HUES64 (cell line): Measurements from ENCODE around the gene SLC25A11.
"Not testable (repeated sequence)": the region's sequence is repeated elsewhere in the genome, so short reads cannot be mapped to it uniquely, and the experiment has no call there.

Source experiments
- H3K27ac ChIP-seq: 2 replicates; pipeline ENCODE4 v1.7.0; 2013; ENCODE audit warnings: low read depth, low read length, inconsistent platforms
- H3K27me3 ChIP-seq: 2 replicates; pipeline ENCODE4 v1.6.1; 2013; ENCODE audit warnings: mild to moderate bottlenecking, low read length; ENCODE audit not compliant: insufficient read depth
- H3K36me3 ChIP-seq: 2 replicates; pipeline ENCODE4 v1.6.1; 2013; ENCODE audit warnings: mild to moderate bottlenecking, low read length; ENCODE audit not compliant: insufficient read depth
- H3K4me1 ChIP-seq: 2 replicates; pipeline ENCODE4 v1.6.1; 2013; ENCODE audit warnings: mild to moderate bottlenecking, low read length, moderate library complexity; ENCODE audit not compliant: insufficient read depth
- H3K4me3 ChIP-seq: 2 replicates; pipeline ENCODE4 v1.5.1; 2013; ENCODE audit warnings: mild to moderate bottlenecking, low read length, moderate library complexity
- H3K9ac ChIP-seq: 2 replicates; pipeline ENCODE4 v1.6.1; 2013; ENCODE audit warnings: mild to moderate bottlenecking, low read depth, low read length
- H3K9me3 ChIP-seq: 2 replicates; pipeline ENCODE4 v1.6.1; 2013; ENCODE audit warnings: low read depth, low read length; ENCODE audit not compliant: insufficient read depth
- WGBS: fragments of 150-250, 120-280 bp; methylation state at CpG from one replicate; pipeline ENCODE4 v1.1.7; 2013; ENCODE audit warnings: missing lambda C conversion rate; 5-methylcytosine and 5-hydroxymethylcytosine counted together

The SLC25A11 gene

GRCh38 chr17:4933646-4934045, 6.2 kb downstream of the SLC25A11 start:
- H3K9ac ChIP-seq = no peak overlapping the region
- H3K27ac ChIP-seq = no peak overlapping the region
- H3K9me3 ChIP-seq = no peaks in the 10 kb centered on the region
- peaks cover 21% of the 10 kb centered on the region for H3K36me3 ChIP-seq
- no peaks in the 10 kb centered on the region for H3K27me3 ChIP-seq
- 92% methylated on average over 16 of the region's 16 CpGs for WGBS
- H3K4me1 ChIP-seq = peaks cover 3% of the 10 kb centered on the region; the same call in 1 of the 2 replicates
- no peak overlapping the region for H3K4me3 ChIP-seq

GRCh38 chr17:4932756-4933155, 7.1 kb downstream of the SLC25A11 start:
- Histone ChIP-seq H3K4me1 (no peaks in the 10 kb centered on the region), H3K9me3 (no peaks in the 10 kb centered on the region), H3K27me3 (no peaks in the 10 kb centered on the region), H3K9ac (no peak overlapping the region), H3K4me3 (no peak overlapping the region), H3K27ac (no peak overlapping the region), H3K36me3 (peaks cover 13% of the 10 kb centered on the region)
- 90% methylated on average over 12 of the region's 12 CpGs for WGBS

GRCh38 chr17:4931963-4932362, 7.9 kb downstream of the SLC25A11 start, which contains the start of gene GP1BA:
TSS of gene GP1BA (plus strand) at chr17:4932277. CDS start at chr17:4932605, 328 bp downstream.
- H3K4me1 ChIP-seq = no peaks in the 10 kb centered on the region
- WGBS = 93% methylated on average over 14 of the region's 14 CpGs
- H3K36me3 ChIP-seq = peaks cover 5% of the 10 kb centered on the region
- no peaks in the 10 kb centered on the region for H3K27me3 ChIP-seq
- H3K4me3 ChIP-seq = no peak within 1 kb of the TSS
- H3K27ac ChIP-seq = no peak within 1 kb of the TSS
- no peaks in the 10 kb centered on the region for H3K9me3 ChIP-seq
- H3K9ac ChIP-seq = no peak within 1 kb of the TSS

- H3K9me3 ChIP-seq = no peaks in the 10 kb centered on the region
- no peak overlapping the region for H3K4me3 ChIP-seq
- 97% methylated on average over 18 of the region's 18 CpGs for WGBS
- no peaks in the 10 kb centered on the region for H3K27me3 ChIP-seq
- no peak overlapping the region for H3K9ac ChIP-seq
- H3K27ac ChIP-seq = no peak overlapping the region
- H3K4me1 ChIP-seq = no peaks in the 10 kb centered on the region
- H3K36me3 ChIP-seq = no peaks in the 10 kb centered on the region
Measured at GRCh38 chr17:4928881-4929280, 11.0 kb downstream of the SLC25A11 start.

- H3K4me3 ChIP-seq, H3K4me1 ChIP-seq, H3K9me3 ChIP-seq, H3K27me3 ChIP-seq, H3K27ac ChIP-seq, H3K36me3 ChIP-seq, H3K9ac ChIP-seq: not testable (repeated sequence)
- WGBS = 95% methylated on average over 24 of the region's 24 CpGs
Measured at GRCh38 chr17:4926577-4927335, 13.1 kb downstream of the SLC25A11 start.

- Histone ChIP-seq H3K4me3 (no peak overlapping the region), H3K9ac (no peak overlapping the region), H3K36me3 (no peaks in the 10 kb centered on the region), H3K27me3 (no peaks in the 10 kb centered on the region), H3K27ac (no peak overlapping the region), H3K4me1 (peaks cover 10% of the 10 kb centered on the region), H3K9me3 (no peaks in the 10 kb centered on the region)
- WGBS = 98% methylated on average over 3 of the region's 4 CpGs
Measured at GRCh38 chr17:4921320-4921719, 18.5 kb downstream of the SLC25A11 start.

GRCh38 chr17:4920351-4921048, 19.3 kb downstream of the SLC25A11 start:
- H3K9ac ChIP-seq = no peak overlapping the region
- H3K4me1 ChIP-seq = peaks cover 10% of the 10 kb centered on the region
- H3K4me3 ChIP-seq = no peak overlapping the region
- 95% methylated on average over 9 of the region's 10 CpGs for WGBS
- no peaks in the 10 kb centered on the region for H3K36me3 ChIP-seq
- H3K27me3 ChIP-seq = no peaks in the 10 kb centered on the region
- H3K9me3 ChIP-seq = no peaks in the 10 kb centered on the region
- no peak overlapping the region for H3K27ac ChIP-seq

- Histone ChIP-seq H3K9ac (no peak overlapping the region), H3K27me3 (no peaks in the 10 kb centered on the region), H3K9me3 (no peaks in the 10 kb centered on the region), H3K27ac (no peak overlapping the region; the same call in 1 of the 2 replicates), H3K4me3 (no peak overlapping the region), H3K36me3 (no peaks in the 10 kb centered on the region), H3K4me1 (peaks cover 10% of the 10 kb centered on the region)
- 67% methylated on average over 7 of the region's 8 CpGs for WGBS
Measured at GRCh38 chr17:4919511-4920047, 20.3 kb downstream of the SLC25A11 start.

- WGBS = 96% methylated on average over 4 of the region's 4 CpGs
- H3K27ac ChIP-seq, H3K4me3 ChIP-seq, H3K9ac ChIP-seq, H3K9me3 ChIP-seq, H3K27me3 ChIP-seq, H3K4me1 ChIP-seq, H3K36me3 ChIP-seq: not testable (repeated sequence)
Measured at GRCh38 chr17:4914551-4914950, 25.3 kb downstream of the SLC25A11 start.

- Histone ChIP-seq H3K36me3 (no peaks in the 10 kb centered on the region), H3K27ac (no peak overlapping the region), H3K9ac (no peak overlapping the region), H3K9me3 (no peaks in the 10 kb centered on the region), H3K27me3 (no peaks in the 10 kb centered on the region), H3K4me3 (no peak overlapping the region), H3K4me1 (no peaks in the 10 kb centered on the region)
- WGBS = 100% methylated on average over 1 of the region's 1 CpG
Measured at GRCh38 chr17:4913994-4914393, 25.9 kb downstream of the SLC25A11 start.

- H3K4me3 ChIP-seq = no peak overlapping the region
- 0 out of 2 replicates have a peak overlapping the region, but pooled peaks have one; percentile 17 for H3K27ac ChIP-seq
- H3K9ac ChIP-seq = peak overlapping the region; percentile 7; the same call in 1 of the 2 replicates
- WGBS = 36% methylated on average over 20 of the region's 20 CpGs
- H3K36me3 ChIP-seq = no peaks in the 10 kb centered on the region
- peaks cover 10% of the 10 kb centered on the region for H3K4me1 ChIP-seq
- H3K27me3 ChIP-seq = no peaks in the 10 kb centered on the region
- no peaks in the 10 kb centered on the region for H3K9me3 ChIP-seq
Measured at GRCh38 chr17:4908711-4909496, 30.9 kb downstream of the SLC25A11 start.
